GM12878 (cell line): ENCODE measurements around the gene FUZ. TPM values are rescaled to one million over a fixed set of nuclear protein-coding genes. Genes with fewer than 3 reads are reported as not detected.

Experiments used
- ATAC-seq: fragments of 200-7000 bp; cut with Tn5 transposase; 3 replicates; pipeline ENCODE4 v1.9.1; 2020; ENCODE audit warnings: mild to moderate bottlenecking, moderate library complexity
- BruUV-seq: library from RNA; stranded (reverse); fragments of 400-500 nt; replicated peaks from 2 replicates; lab custom pipeline; 2021; lab: Mats Ljungman, UMichigan
- CTCF ChIA-PET: fragments of 300-600 bp; sonication (Branson Sonifier 250); formaldehyde crosslinking; extraction: SDS; loops from one replicate; lab custom pipeline; 2021; ENCODE audit warnings: inconsistent platforms; lab: Yijun Ruan, JAX
- POLR2A ChIA-PET: fragments of 350-600 bp; formaldehyde crosslinking; extraction: SDS; loops from one replicate; lab custom pipeline; 2021; ENCODE audit warnings: inconsistent platforms; lab: Charles Lee
- RAD21 ChIA-PET: fragments of 300-600 bp; sonication (Branson Sonifier 250); formaldehyde crosslinking; loops from one replicate; lab custom pipeline; 2023; ENCODE audit warnings: antibody characterized with exemption; ENCODE audit not compliant: unreplicated experiment; lab: Charles Lee
- SMC1A ChIA-PET: fragments of 300-600 bp; sonication (Branson Sonifier 250); formaldehyde crosslinking; loops from one replicate; lab custom pipeline; 2023; ENCODE audit not compliant: unreplicated experiment, uncharacterized antibody; lab: Charles Lee
- DNase-seq: peaks from one replicate; pipeline ENCODE4 v3.0.0-alpha.2; 2011; ENCODE audit warnings: low read depth, low spot score
- FAIRE-seq: peaks from 3 replicates; lab custom pipeline; 2011; peaks lifted over from hg19 to GRCh38; lab: Jason Lieb, UNC
- H2AFZ ChIP-seq: 2 replicates; pipeline ENCODE4 v1.6.0; 2011; ENCODE audit warnings: low read depth, low read length, control low read depth; ENCODE audit not compliant: control insufficient read depth
- H3K27ac ChIP-seq: 2 replicates; pipeline ENCODE4 v1.5.1; 2011; ENCODE audit warnings: control low read depth; ENCODE audit not compliant: control insufficient read depth, insufficient read depth
- H3K27me3 ChIP-seq, 2 experiments: replicated peaks in 1 of 2; 2 replicates each; pipeline versions ENCODE4 v1.6.0 to v1.6.1; 2011; ENCODE audit warnings: low read length in 1 of 2; ENCODE audit not compliant: control insufficient read depth in 2 of 2, insufficient read depth in 2 of 2
- H3K36me3 ChIP-seq, 2 experiments: 2 replicates each; pipeline ENCODE4 v1.5.1; 2011; ENCODE audit warnings: low read length in 1 of 2; ENCODE audit not compliant: control insufficient read depth in 2 of 2, insufficient read depth in 2 of 2
- H3K4me1 ChIP-seq: 2 replicates; pipeline ENCODE4 v1.6.1; 2011; ENCODE audit warnings: mild to moderate bottlenecking, low read length, moderate library complexity, mixed read lengths; ENCODE audit not compliant: control insufficient read depth, insufficient read depth
- H3K4me2 ChIP-seq: 2 replicates; pipeline ENCODE4 v1.6.0; 2011; ENCODE audit warnings: control low read depth; ENCODE audit not compliant: control insufficient read depth, insufficient read depth
- H3K4me3 ChIP-seq: fragments of 200-600 bp; sonication (generic); 2 replicates; pipeline ENCODE4 v1.5.1; 2016
- H3K79me2 ChIP-seq: 2 replicates; pipeline ENCODE4 v1.6.0; 2011; ENCODE audit warnings: low read length; ENCODE audit not compliant: control insufficient read depth, insufficient read depth
- H3K9ac ChIP-seq: 2 replicates; pipeline ENCODE4 v1.8.0; 2011; ENCODE audit warnings: low read length, control low read depth, mixed read lengths; ENCODE audit not compliant: control insufficient read depth, insufficient read depth
- H3K9me3 ChIP-seq: replicated peaks from 3 replicates; pipeline ENCODE4 v1.5.1; 2011; ENCODE audit warnings: mild to moderate bottlenecking, low read length; ENCODE audit not compliant: control insufficient read depth, insufficient read depth
- H4K20me1 ChIP-seq: 2 replicates; pipeline ENCODE4 v1.6.0; 2011; ENCODE audit not compliant: control insufficient read depth, insufficient read depth
- BCL3 ChIP-seq: IDR thresholded peaks from 2 replicates; pipeline ENCODE4 v1.6.1; 2011; ENCODE audit warnings: borderline replicate concordance, low read depth, mild to moderate bottlenecking, moderate library complexity, low read length; ENCODE audit not compliant: insufficient read depth, poor library complexity, severe bottlenecking
- BCLAF1 ChIP-seq: fragments of 450-650 bp; IDR thresholded peaks from 2 replicates; pipeline ENCODE4 v1.6.1; 2017; ENCODE audit warnings: antibody characterized with exemption, mild to moderate bottlenecking, moderate library complexity
- BRCA1 ChIP-seq: IDR thresholded peaks from 2 replicates; pipeline ENCODE4 v1.6.1; 2011; ENCODE audit warnings: low read depth, low read length, improper control_type of control experiment
- EED ChIP-seq: sonication (generic); IDR thresholded peaks from 2 replicates; pipeline ENCODE4 v1.6.1; 2016; ENCODE audit warnings: antibody characterized with exemption, low read depth
- IKZF2 ChIP-seq, 2 experiments: fragments of 450-650 bp; IDR thresholded peaks; 2 replicates each; pipeline ENCODE4 v1.6.1; 2017; ENCODE audit warnings: mild to moderate bottlenecking in 2 of 2, moderate library complexity in 2 of 2
- JUNB ChIP-seq: IDR thresholded peaks from 2 replicates; pipeline ENCODE4 v1.6.1; 2016; ENCODE audit warnings: antibody characterized with exemption, mild to moderate bottlenecking
- MAX ChIP-seq: IDR thresholded peaks from 2 replicates; pipeline ENCODE4 v1.6.1; 2012; ENCODE audit warnings: low read depth, low read length, improper control_type of control experiment
- MXI1 ChIP-seq: fragments of 150-350 bp; IDR thresholded peaks from 2 replicates; pipeline ENCODE4 v1.6.1; 2011; ENCODE audit warnings: low read depth, mild to moderate bottlenecking, inconsistent platforms, low read length, improper control_type of control experiment
- NFYB ChIP-seq: IDR thresholded peaks from 2 replicates; pipeline ENCODE4 v1.6.1; 2011; ENCODE audit warnings: low read depth, mild to moderate bottlenecking, low read length, improper control_type of control experiment, moderate library complexity; ENCODE audit not compliant: insufficient read depth
- NKRF ChIP-seq: fragments of 450-650 bp; conservative IDR thresholded peaks from 2 replicates; pipeline ENCODE4 v1.6.1; 2017; ENCODE audit warnings: mild to moderate bottlenecking, moderate library complexity
- STAT1 ChIP-seq: fragments of 450-650 bp; conservative IDR thresholded peaks from 2 replicates; pipeline ENCODE4 v1.6.1; 2014; ENCODE audit warnings: antibody characterized with exemption, mild to moderate bottlenecking
- TCF12 ChIP-seq: IDR thresholded peaks from 2 replicates; pipeline ENCODE4 v1.6.1; 2011; ENCODE audit warnings: low read depth, mild to moderate bottlenecking, low read length
- ZNF274 ChIP-seq: IDR thresholded peaks from one replicate; pipeline ENCODE4 v1.8.0; 2011; ENCODE audit not compliant: insufficient read length, insufficient read depth
- ZNF592 ChIP-seq: fragments of 450-650 bp; IDR thresholded peaks from 2 replicates; pipeline ENCODE4 v1.6.1; 2017; ENCODE audit warnings: mild to moderate bottlenecking, moderate library complexity
- WGBS: methylation state at CpG from one replicate; pipeline ENCODE4 v1.1.6; 2016; ENCODE audit warnings: low lambda C conversion rate; ENCODE audit not compliant: insufficient replicate concordance, insufficient coverage; ENCODE audit errors: missing lambda C conversion rate; 5-methylcytosine and 5-hydroxymethylcytosine counted together
- in situ Hi-C: fragments of 300-500 bp; cut with MboI; formaldehyde crosslinking; loops from 9 replicates; pipeline ENCODE4 v1.14.3; 2018; ENCODE audit warnings: mixed read lengths
- intact Hi-C: fragments of 100-400 bp; cut with micrococcal nuclease; formaldehyde crosslinking; loops from one replicate; pipeline ENCODE4 v1.14.2; 2022; ENCODE audit not compliant: unreplicated experiment
- polyA plus RNA-seq, 11 experiments: library from polyadenylated mRNA; depleted of rRNA in 4 of 11; unstranded in 6 of 11; stranded (reverse) in 5 of 11; fragments of >200 nt; fragmentation: Nextera tagmentation in 4 of 11; fragmentation: Illumina TruSeq in 1 of 11; extraction: Ambion mirVana in 4 of 11; extraction: Trizol in 1 of 11; gene quantifications; 1 replicate in 1 of 11; 2 replicates in 10 of 11; pipeline versions ENCODE4 v1.2.1 to v1.2.3, GENCODE V29; 2011 to 2016; ENCODE audit warnings: inconsistent platforms in 2 of 11, missing spikeins in 2 of 11, low read depth in 1 of 11
- total RNA-seq, 4 experiments: library from RNA; depleted of rRNA in 3 of 4; stranded (reverse); fragments of >200 nt in 3 of 4; fragmentation: Illumina TruSeq in 1 of 4; extraction: Trizol in 1 of 4; gene quantifications; 2 replicates each; pipeline versions ENCODE4 v1.2.1 to v1.2.3, GENCODE V29; 2013 to 2021

The FUZ gene
- total and polyA plus RNA-seq, 10 of the 15 experiments (the other 5 are each of a cell fraction or from before 2014, with no cell fraction given): 0.18 to 11.5 (median 8.8) TPM

GRCh38 chr19:49830766-49831165, 17.7 kb upstream of the FUZ start:
- no TSS peak for BruUV-seq
- ChIA-PET RAD21 (no interaction called here), CTCF (no interaction called here), POLR2A (no interaction called here), SMC1A (interaction anchor here (0.6 kb wide), 1 partner anchor 284 kb away, joined by 3 read pairs; no protein-coding TSS in a partner anchor)
- no peak overlapping the region for H3K9ac ChIP-seq
- DNase-seq (no peak), ATAC-seq (no peak), FAIRE-seq (no peak)
- H3K79me2 ChIP-seq: no peaks in the 10 kb centered on the region
- no peaks in the 10 kb centered on the region for H3K9me3 ChIP-seq
- no peak overlapping the region for H3K4me2 ChIP-seq
- H3K27me3 ChIP-seq: no peaks in the 10 kb centered on the region
- H2AFZ ChIP-seq: no peak overlapping the region
- H4K20me1 ChIP-seq: peaks cover 3% of the 10 kb centered on the region; the same call in 1 of the 2 replicates
- H3K36me3 ChIP-seq: peaks cover 12 to 30% of the 10 kb centered on the region in 2 experiments
- in situ Hi-C loops: no loop called here
- no peaks in the 10 kb centered on the region for H3K4me1 ChIP-seq
- WGBS: 98% methylated on average over 11 of the region's 12 CpGs
- intact Hi-C loops: no loop called here
- no peak overlapping the region for H3K4me3 ChIP-seq
- H3K27ac ChIP-seq: no peak overlapping the region
- no peak for TF ChIP-seq NKRF
- no peak for TF ChIP-seq BCLAF1
- no peak for TF ChIP-seq MXI1
- no peak for TF ChIP-seq TCF12
- TF ChIP-seq STAT1: no peak
- no peak for TF ChIP-seq IKZF2 (IDR thresholded peaks at IDR 0.05)
- TF ChIP-seq ZNF274: no peak
- no peak for TF ChIP-seq BCL3
- TF ChIP-seq EED: no peak
- no peak for TF ChIP-seq JUNB
- TF ChIP-seq BRCA1: no peak
- no peak for TF ChIP-seq NFYB
- no peak for TF ChIP-seq ZNF592
- no peak for TF ChIP-seq MAX
